ENCODE results near the gene SLC39A11. TPM values are rescaled to one million over a fixed set of nuclear protein-coding genes. Genes with fewer than 3 reads are reported as not detected.

The SLC39A11 gene
- total and polyA plus RNA-seq, 2 of the 13 experiments (the other 11 are each of a cell fraction or from before 2014, with no cell fraction given), result 17.2 to 31.5 TPM

DNA sequence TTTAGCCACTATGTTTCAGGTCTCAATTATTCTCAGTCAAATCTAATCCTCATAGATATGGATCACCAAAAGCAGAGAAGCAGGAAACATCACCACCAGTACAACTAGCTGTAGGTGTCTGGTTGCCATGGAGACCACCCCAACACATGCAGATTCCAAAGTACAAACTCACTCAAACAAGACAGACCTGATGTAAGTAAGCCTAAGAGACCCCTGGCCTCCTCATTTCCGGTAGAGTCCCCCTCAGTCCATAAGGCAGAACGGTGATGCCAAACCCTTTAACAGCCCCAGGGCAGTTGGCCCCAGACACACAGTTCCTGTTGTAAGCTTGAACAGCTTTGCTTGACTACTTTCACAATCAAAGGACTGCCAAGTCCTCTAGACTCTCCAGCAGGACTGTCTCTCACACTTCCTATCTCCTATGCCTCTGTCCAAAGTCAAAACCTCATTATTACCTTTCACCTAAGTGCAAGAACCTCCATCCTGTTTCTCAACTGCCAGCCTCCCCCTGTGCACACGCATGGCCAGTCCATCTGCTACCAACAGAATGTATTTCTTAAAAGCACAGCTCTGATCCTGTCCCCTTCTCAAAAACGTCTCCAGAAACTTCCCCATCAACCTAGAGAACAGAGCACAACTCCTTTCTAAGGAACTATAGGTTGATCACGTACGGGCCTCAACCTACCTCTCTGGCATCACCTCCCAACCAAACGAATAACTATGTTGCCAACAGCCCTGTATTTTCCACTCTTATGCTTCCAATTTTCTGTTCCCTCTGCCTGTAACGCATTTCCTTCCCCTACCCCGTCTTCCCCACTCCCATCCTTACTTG is 23.9 kb downstream of the SLC39A11 start (continued):
- TF ChIP-seq NFATC3 (CRISPR knock-in tag; IDR thresholded peaks at IDR 0.05) (no peak), SMYD3 (CRISPR knock-in tag; IDR thresholded peaks at IDR 0.05) (peak; percentile 29; the same call in 1 of the 2 replicates), KLF16 (CRISPR knock-in tag; IDR thresholded peaks at IDR 0.05) (no peak; a peak in 1 of 4 replicates), ZNF383 (CRISPR knock-in tag; IDR thresholded peaks at IDR 0.05; ENCODE audit: borderline replicate concordance) (no peak), ZNF629 (CRISPR knock-in tag; conservative IDR thresholded peaks at IDR 0.05) (no peak), GABPB1 (CRISPR knock-in tag; IDR thresholded peaks at IDR 0.05) (peak; percentile 91), ZMAT3 (CRISPR knock-in tag; conservative IDR thresholded peaks at IDR 0.05) (no peak), KLF13 (CRISPR knock-in tag; IDR thresholded peaks at IDR 0.05) (0 out of 2 replicates have a peak, but pooled peaks have one; percentile 54), JUN (CRISPR knock-in tag; IDR thresholded peaks at IDR 0.05) (no peak), HIVEP1 (CRISPR knock-in tag; IDR thresholded peaks at IDR 0.05) (no peak), NFE2 (CRISPR knock-in tag; IDR thresholded peaks at IDR 0.05) (no peak), ZNF3 (CRISPR knock-in tag; IDR thresholded peaks at IDR 0.05) (no peak), ZBTB38 (CRISPR knock-in tag; IDR thresholded peaks at IDR 0.05) (no peak), AKNA (CRISPR knock-in tag; IDR thresholded peaks at IDR 0.05; ENCODE audit: borderline replicate concordance) (no peak)
- TF ChIP-seq, protein P1, sequence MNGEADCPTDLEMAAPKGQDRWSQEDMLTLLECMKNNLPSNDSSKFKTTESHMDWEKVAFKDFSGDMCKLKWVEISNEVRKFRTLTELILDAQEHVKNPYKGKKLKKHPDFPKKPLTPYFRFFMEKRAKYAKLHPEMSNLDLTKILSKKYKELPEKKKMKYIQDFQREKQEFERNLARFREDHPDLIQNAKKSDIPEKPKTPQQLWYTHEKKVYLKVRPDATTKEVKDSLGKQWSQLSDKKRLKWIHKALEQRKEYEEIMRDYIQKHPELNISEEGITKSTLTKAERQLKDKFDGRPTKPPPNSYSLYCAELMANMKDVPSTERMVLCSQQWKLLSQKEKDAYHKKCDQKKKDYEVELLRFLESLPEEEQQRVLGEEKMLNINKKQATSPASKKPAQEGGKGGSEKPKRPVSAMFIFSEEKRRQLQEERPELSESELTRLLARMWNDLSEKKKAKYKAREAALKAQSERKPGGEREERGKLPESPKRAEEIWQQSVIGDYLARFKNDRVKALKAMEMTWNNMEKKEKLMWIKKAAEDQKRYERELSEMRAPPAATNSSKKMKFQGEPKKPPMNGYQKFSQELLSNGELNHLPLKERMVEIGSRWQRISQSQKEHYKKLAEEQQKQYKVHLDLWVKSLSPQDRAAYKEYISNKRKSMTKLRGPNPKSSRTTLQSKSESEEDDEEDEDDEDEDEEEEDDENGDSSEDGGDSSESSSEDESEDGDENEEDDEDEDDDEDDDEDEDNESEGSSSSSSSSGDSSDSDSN (CRISPR knock-in tag; IDR thresholded peaks at IDR 0.05), result peak; percentile 59; the same call in 1 of the 2 replicates
- TF ChIP-seq, protein P2, sequence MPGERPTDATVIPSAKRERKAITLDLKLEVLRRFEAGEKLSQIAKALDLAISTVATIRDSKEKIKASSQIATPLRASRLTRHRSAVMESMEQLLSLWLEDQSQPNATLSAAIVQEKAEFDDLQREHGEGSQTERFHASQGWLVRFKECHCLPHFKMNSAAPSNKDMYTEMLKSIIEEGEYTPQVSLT (CRISPR knock-in tag; IDR thresholded peaks at IDR 0.05; ENCODE audit: borderline replicate concordance, low read depth), result no peak
- TF ChIP-seq, protein P3, sequence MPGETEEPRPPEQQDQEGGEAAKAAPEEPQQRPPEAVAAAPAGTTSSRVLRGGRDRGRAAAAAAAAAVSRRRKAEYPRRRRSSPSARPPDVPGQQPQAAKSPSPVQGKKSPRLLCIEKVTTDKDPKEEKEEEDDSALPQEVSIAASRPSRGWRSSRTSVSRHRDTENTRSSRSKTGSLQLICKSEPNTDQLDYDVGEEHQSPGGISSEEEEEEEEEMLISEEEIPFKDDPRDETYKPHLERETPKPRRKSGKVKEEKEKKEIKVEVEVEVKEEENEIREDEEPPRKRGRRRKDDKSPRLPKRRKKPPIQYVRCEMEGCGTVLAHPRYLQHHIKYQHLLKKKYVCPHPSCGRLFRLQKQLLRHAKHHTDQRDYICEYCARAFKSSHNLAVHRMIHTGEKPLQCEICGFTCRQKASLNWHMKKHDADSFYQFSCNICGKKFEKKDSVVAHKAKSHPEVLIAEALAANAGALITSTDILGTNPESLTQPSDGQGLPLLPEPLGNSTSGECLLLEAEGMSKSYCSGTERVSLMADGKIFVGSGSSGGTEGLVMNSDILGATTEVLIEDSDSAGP (CRISPR knock-in tag; IDR thresholded peaks at IDR 0.05; ENCODE audit: borderline replicate concordance), result 0 out of 2 replicates have a peak, but pooled peaks have one; percentile 26
- TF ChIP-seq, protein P4, sequence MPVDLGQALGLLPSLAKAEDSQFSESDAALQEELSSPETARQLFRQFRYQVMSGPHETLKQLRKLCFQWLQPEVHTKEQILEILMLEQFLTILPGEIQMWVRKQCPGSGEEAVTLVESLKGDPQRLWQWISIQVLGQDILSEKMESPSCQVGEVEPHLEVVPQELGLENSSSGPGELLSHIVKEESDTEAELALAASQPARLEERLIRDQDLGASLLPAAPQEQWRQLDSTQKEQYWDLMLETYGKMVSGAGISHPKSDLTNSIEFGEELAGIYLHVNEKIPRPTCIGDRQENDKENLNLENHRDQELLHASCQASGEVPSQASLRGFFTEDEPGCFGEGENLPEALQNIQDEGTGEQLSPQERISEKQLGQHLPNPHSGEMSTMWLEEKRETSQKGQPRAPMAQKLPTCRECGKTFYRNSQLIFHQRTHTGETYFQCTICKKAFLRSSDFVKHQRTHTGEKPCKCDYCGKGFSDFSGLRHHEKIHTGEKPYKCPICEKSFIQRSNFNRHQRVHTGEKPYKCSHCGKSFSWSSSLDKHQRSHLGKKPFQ (CRISPR knock-in tag; IDR thresholded peaks at IDR 0.05; ENCODE audit: insufficient replicate concordance), result no peak

All from HepG2 (cell line).